Thoracic aorta (tissue), 2 donors: ENCODE results near the gene PLXNA2. TPM values are rescaled to one million over a fixed set of nuclear protein-coding genes. Genes with fewer than 3 reads are reported as not detected.

Experiments
- ATAC-seq: fragments of 150-250 bp; one replicate; pipeline ENCODE4 v1.8.0; 2017; ENCODE audit warnings: low read depth; ENCODE audit not compliant: insufficient number of reproducible peaks, low FRiP score
- DNase-seq: peaks from one replicate; pipeline ENCODE4 v3.0.0-alpha.2; 2020; ENCODE audit warnings: low spot score
- H3K27ac ChIP-seq, 2 donors: fragments of 200-600 bp; sonication (generic); 1 replicate in 1 of 2; 2 replicates in 1 of 2; pipeline ENCODE4 v1.5.1; 2016; ENCODE audit warnings: mild to moderate bottlenecking in 2 of 2, moderate library complexity in 2 of 2
- H3K27me3 ChIP-seq: fragments of 200-600 bp; sonication (generic); replicated peaks from 2 replicates; pipeline ENCODE4 v1.6.0; 2016; ENCODE audit warnings: mild to moderate bottlenecking; ENCODE audit not compliant: insufficient read depth
- H3K36me3 ChIP-seq: fragments of 200-600 bp; sonication (generic); one replicate; pipeline ENCODE4 v1.5.1; 2016
- H3K4me1 ChIP-seq, 2 donors: fragments of 200-600 bp; sonication (generic); 1 replicate in 1 of 2; 2 replicates in 1 of 2; pipeline versions ENCODE4 v1.5.1 to v1.6.0; 2016; ENCODE audit warnings: low read depth in 2 of 2, mild to moderate bottlenecking in 1 of 2; ENCODE audit not compliant: control insufficient read depth in 1 of 2
- H3K4me3 ChIP-seq: fragments of 200-600 bp; sonication (generic); 2 replicates; pipeline ENCODE4 v1.5.1; 2016; ENCODE audit warnings: mild to moderate bottlenecking
- H3K9me3 ChIP-seq: fragments of 200-600 bp; sonication (generic); 2 replicates; pipeline ENCODE4 v1.5.1; 2016
- CTCF ChIP-seq: fragments of 200-600 bp; sonication (generic); IDR thresholded peaks from one replicate; pipeline ENCODE4 v1.5.1; 2019; ENCODE audit warnings: antibody characterized with exemption
- total RNA-seq, 2 donors: library from RNA; depleted of rRNA; stranded (reverse); fragments of >200 nt; gene quantifications; one replicate each; pipeline versions ENCODE4 v1.1.0 to v1.2.3, GENCODE V29; 2016

The PLXNA2 gene
- total RNA-seq, 2 donors from 2014 or later: 30.2 to 62.2 TPM

DNA sequence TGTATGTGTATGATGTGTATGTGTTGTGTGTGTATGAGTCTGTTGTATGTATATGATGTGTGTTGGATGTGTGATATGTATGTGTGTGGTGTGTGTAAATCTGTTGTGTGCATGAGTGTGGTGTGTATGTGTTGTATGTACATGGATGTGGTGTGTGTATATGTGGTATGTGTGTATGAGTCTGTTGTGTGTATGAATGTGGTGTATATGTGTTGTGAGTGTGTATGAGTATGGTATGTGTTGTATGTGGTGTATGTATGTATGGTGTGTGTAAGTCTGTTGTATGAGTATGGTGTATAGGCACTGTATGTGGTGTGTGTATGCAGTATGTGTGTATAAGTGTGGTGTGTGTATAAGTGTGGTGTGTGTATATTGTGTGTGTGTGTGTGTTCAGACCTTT is 95.0 kb downstream of the PLXNA2 start:
- ATAC-seq: no peak
- no peaks in the 10 kb centered on the region for H3K9me3 ChIP-seq

GRCh38 chr1:208148380-208148779 is 95.8 kb downstream of the PLXNA2 start:
- peaks cover 2 to 14% of the 10 kb centered on the region in 2 donors for H3K4me1 ChIP-seq
- ATAC-seq (no peak), DNase-seq (no peak)
- no peaks in the 10 kb centered on the region for H3K27me3 ChIP-seq
- H3K4me3 ChIP-seq: no peak overlapping the region
- no peak overlapping the region for H3K27ac ChIP-seq
- H3K36me3 ChIP-seq: no peaks in the 10 kb centered on the region
- TF ChIP-seq CTCF: no peak
- H3K9me3 ChIP-seq: no peaks in the 10 kb centered on the region

More for the DNA sequence above, 95.0 kb downstream of the PLXNA2 start:
- no peak for DNase-seq
- no peak for TF ChIP-seq CTCF
- no peak overlapping the region for H3K27ac ChIP-seq
- no peaks in the 10 kb centered on the region for H3K36me3 ChIP-seq
- H3K27me3 ChIP-seq: no peaks in the 10 kb centered on the region
- H3K4me1 ChIP-seq: peaks cover 2 to 14% of the 10 kb centered on the region in 2 donors
- H3K4me3 ChIP-seq: no peak overlapping the region

DNA sequence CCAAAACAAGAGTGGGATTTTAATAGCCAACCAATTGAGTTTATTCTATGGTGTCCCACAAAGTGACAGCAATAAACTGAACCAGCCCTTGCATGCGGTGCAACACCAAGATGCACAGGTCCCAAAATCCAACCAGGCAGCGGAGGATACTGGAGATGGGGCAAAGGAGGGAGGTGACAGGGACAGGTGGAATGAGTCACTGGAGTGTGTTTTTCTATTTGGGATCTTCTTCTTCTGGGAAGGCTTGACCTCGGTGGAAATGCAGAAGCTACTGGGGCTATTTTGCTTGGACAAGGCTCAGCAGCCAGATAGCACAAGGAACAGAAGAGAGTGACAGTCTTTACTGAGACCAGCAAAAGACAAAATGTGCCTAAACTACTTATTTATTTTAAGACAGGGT is 97.5 kb downstream of the PLXNA2 start:
- Histone ChIP-seq H3K27me3 (no peaks in the 10 kb centered on the region), H3K27ac (no peak overlapping the region), H3K36me3 (no peaks in the 10 kb centered on the region), H3K4me1 (peaks cover 2 to 20% of the 10 kb centered on the region in 2 donors), H3K4me3 (no peak overlapping the region), H3K9me3 (no peaks in the 10 kb centered on the region)
- ATAC-seq (no peak), DNase-seq (no peak)
- no peak for TF ChIP-seq CTCF

GRCh38 chr1:208145167-208145566 is 99.0 kb downstream of the PLXNA2 start:
- H3K27me3 ChIP-seq: no peaks in the 10 kb centered on the region

More at GRCh38 chr1:208145167-208145566, 99.0 kb downstream of the PLXNA2 start:
- no peak for TF ChIP-seq CTCF
- Histone ChIP-seq H3K27ac (no peak overlapping the region), H3K4me1 (peaks cover 2 to 14% of the 10 kb centered on the region in 2 donors), H3K36me3 (peaks cover 6% of the 10 kb centered on the region), H3K4me3 (no peak overlapping the region), H3K9me3 (no peaks in the 10 kb centered on the region)
- DNase-seq (no peak), ATAC-seq (no peak)
